ENCODE measurements around the gene KCNK10. TPM values are rescaled to one million over a fixed set of nuclear protein-coding genes. Genes with fewer than 3 reads are reported as not detected.

KCNK10 gene
- total and polyA plus RNA-seq, 4 experiments from 2014 or later, result not detected

DNA sequence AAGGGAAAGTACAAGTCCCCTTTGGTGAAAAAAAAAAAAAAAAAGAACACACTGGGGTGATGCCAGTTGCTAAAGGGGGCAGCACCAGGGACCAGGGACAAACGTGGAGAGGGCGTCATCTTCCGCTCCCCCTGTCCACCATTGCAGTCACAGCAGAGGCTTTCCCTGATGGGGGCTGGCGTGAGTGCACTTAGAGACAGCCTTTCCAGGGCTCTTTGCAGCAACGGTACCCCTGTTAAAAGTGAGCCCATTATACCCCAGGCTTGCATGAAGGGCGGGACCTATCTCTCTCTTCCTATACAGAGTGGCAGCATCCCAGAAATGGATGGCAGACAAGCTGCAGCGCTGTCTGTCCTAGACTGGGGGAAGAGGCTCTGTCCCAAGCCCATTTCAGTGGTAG is 155.0 kb downstream of the KCNK10 start:
- peaks cover 2 to 7% of the 10 kb centered on the region in 2 donors for H3K27me3 Mint-ChIP-seq
- peaks cover 0 to 18% (median 10%) of the 10 kb centered on the region in 4 donors for H3K4me1 Mint-ChIP-seq
- Histone ChIP-seq H3K36me3 (ENCODE audit: insufficient read depth, low read length) (no peaks in the 10 kb centered on the region), H3K4me1 (ENCODE audit: insufficient read depth, low read length) (no peaks in the 10 kb centered on the region), H3K27me3 (ENCODE audit: insufficient read depth, low read length) (no peaks in the 10 kb centered on the region), H3K4me3 (ENCODE audit: low read length in 2 of 2) (no peak overlapping the region), H3K9me3 (ENCODE audit: control insufficient read depth in 1 of 2, low read length in 2 of 2) (no peaks in the 10 kb centered on the region), H3K27ac (ENCODE audit: low read depth, low read length) (no peak overlapping the region)
- ChIA-PET POLR2A (ENCODE audit: partially characterized antibody) (interaction anchor here (0.8 to 2.0 kb wide), 8 partner anchors 10 to 224 kb away, joined by 3 to 10 read pairs (median 5); partner anchors contain the start of genes GALC and GPR65), CTCF (ENCODE audit: partially characterized antibody) (interaction anchor here (0.9 to 4.2 kb wide), 32 partner anchors 8 to 389 kb away, joined by 3 to 152 read pairs (median 5); partner anchors contain the start of genes GALC and GPR65)
- no peak for DNase-seq
- H3K4me3 Mint-ChIP-seq, result no peak overlapping the region
- no peak overlapping the region for H3K27ac Mint-ChIP-seq
- intact Hi-C loops (cut with micrococcal nuclease), result loop anchor here (1.0 kb wide), 4 partner anchors 155 to 280 kb away; partner anchors contain the start of gene GALC
- peaks cover 0 to 7% (median 0%) of the 10 kb centered on the region in 8 donors for H3K9me3 Mint-ChIP-seq
- no peaks in the 10 kb centered on the region for H3K36me3 Mint-ChIP-seq

DNA sequence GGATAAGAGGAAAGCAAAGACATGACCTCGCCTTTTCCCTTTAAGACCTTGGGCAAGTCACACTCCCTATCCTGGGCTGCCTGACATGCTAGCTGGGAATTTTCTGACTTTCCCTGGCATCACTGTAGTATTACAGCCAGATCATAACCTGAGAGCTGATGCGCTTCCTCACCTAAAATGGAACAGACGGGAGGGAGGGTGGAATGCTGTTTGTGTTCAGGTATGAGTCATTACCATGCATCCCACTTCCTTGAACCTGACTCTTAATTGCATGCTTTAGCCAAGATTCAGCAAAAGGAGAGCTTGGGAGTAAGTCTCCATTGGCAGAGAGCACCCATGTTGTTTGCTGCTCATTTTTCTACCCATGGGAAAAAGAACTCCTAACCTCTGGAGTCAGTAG is 156.5 kb downstream of the KCNK10 start:
- no peaks in the 10 kb centered on the region for H3K9me3 ChIP-seq (ENCODE audit: control insufficient read depth in 1 of 2, low read length in 2 of 2)
- no peak overlapping the region for H3K27ac ChIP-seq (ENCODE audit: low read depth, low read length)
- no peak overlapping the region for H3K4me3 ChIP-seq (ENCODE audit: low read length in 2 of 2)
- ChIA-PET CTCF (ENCODE audit: partially characterized antibody) (interaction anchor here (0.8 to 2.6 kb wide), 4 partner anchors 152 to 221 kb away, joined by 3 to 17 read pairs (median 4); no protein-coding TSS in a partner anchor), POLR2A (ENCODE audit: partially characterized antibody) (no interaction called here)
- no peaks in the 10 kb centered on the region for H3K36me3 ChIP-seq (ENCODE audit: insufficient read depth, low read length)
- Mint-ChIP-seq H3K36me3 (no peaks in the 10 kb centered on the region), H3K4me1 (peaks cover 0 to 18% (median 10%) of the 10 kb centered on the region in 4 donors), H3K27ac (peak overlapping the region in 1 of 7 donors; percentile 3), H3K27me3 (peaks cover 4 to 7% of the 10 kb centered on the region in 2 donors), H3K4me3 (no peak overlapping the region), H3K9me3 (peaks cover 0 to 7% (median 0%) of the 10 kb centered on the region in 8 donors)
- H3K4me1 ChIP-seq (ENCODE audit: insufficient read depth, low read length), result no peaks in the 10 kb centered on the region
- no peak for DNase-seq
- no peaks in the 10 kb centered on the region for H3K27me3 ChIP-seq (ENCODE audit: insufficient read depth, low read length)
- intact Hi-C loops (cut with micrococcal nuclease), result no loop called here

DNA sequence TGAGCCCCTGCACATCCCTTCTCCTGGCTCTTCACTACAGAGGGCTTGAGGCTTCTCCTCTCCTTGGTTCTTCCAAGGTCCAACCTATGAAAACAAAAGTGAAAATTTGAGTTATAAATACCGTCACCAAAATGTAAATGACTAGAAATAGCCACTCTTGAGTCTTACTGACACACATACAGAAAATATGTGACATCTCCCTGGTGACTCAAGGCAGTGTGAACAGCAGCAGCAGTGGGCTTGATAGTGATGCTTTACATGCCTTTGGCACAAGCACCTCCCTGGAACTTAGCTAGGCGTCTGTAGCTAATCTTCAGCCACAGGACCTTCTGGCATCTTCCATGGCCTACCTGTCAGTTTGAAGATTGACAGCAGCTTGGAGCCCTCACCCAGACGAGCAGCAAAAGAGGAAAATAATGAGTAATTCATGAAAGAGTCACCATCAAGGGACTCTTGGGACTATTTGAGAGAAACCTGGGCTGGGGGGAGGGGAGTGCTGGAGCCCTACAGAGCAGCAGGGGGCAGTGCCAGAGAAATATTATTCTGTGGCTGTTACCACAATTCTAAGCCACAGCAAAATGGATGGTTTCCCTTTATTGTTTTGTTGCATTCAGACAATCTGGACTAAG is 158.0 kb downstream of the KCNK10 start:
- Mint-ChIP-seq H3K36me3 (no peaks in the 10 kb centered on the region), H3K27me3 (peaks cover 4 to 11% of the 10 kb centered on the region in 2 donors), H3K4me3 (no peak overlapping the region), H3K27ac (peak overlapping the region in 1 of 7 donors; percentile 26), H3K9me3 (peaks cover 0 to 4% (median 0%) of the 10 kb centered on the region in 8 donors), H3K4me1 (peaks cover 0 to 18% (median 10%) of the 10 kb centered on the region in 4 donors)
- DNase-seq, result no peak
- Histone ChIP-seq H3K36me3 (ENCODE audit: insufficient read depth, low read length) (no peaks in the 10 kb centered on the region), H3K27ac (ENCODE audit: low read depth, low read length) (no peak overlapping the region), H3K4me3 (ENCODE audit: low read length in 2 of 2) (no peak overlapping the region), H3K27me3 (ENCODE audit: insufficient read depth, low read length) (no peaks in the 10 kb centered on the region), H3K4me1 (ENCODE audit: insufficient read depth, low read length) (no peaks in the 10 kb centered on the region), H3K9me3 (ENCODE audit: control insufficient read depth in 1 of 2, low read length in 2 of 2) (no peaks in the 10 kb centered on the region)
- CTCF ChIA-PET (ENCODE audit: partially characterized antibody), result interaction anchor here (2.6 kb wide), 1 partner anchor 220 kb away, joined by 17 read pairs; no protein-coding TSS in a partner anchor
- intact Hi-C loops (cut with micrococcal nuclease), result no loop called here
- POLR2A ChIA-PET (ENCODE audit: partially characterized antibody), result no interaction called here

DNA sequence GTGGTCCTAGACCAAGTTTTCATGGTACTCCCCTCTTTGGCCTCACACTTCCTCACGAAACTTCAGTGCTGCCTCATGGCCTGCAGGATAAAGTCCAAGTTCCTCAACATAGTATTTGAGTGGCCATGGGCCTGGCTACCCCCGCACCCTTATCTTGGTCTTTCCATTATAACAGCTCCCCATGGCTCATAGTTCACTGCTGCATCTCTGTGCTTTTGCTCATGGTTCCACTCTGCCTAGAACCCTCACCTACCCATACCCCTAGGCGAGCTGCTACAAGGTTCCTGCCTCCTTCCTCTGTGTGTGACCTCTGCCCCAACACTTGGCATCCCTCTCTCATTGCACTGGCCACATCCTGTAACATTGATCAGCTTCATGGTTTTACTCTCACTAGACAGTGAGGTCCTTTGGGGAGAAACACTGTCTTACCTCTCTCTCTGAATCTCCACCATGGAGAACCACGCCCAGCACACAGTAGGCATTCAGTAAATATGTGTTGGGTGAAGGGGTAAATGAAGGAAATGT is 159.3 kb downstream of the KCNK10 start:
- Histone ChIP-seq H3K4me1 (ENCODE audit: insufficient read depth, low read length) (no peaks in the 10 kb centered on the region), H3K27me3 (ENCODE audit: insufficient read depth, low read length) (no peaks in the 10 kb centered on the region), H3K36me3 (ENCODE audit: insufficient read depth, low read length) (no peaks in the 10 kb centered on the region), H3K27ac (ENCODE audit: low read depth, low read length) (no peak overlapping the region), H3K9me3 (ENCODE audit: control insufficient read depth in 1 of 2, low read length in 2 of 2) (no peaks in the 10 kb centered on the region), H3K4me3 (ENCODE audit: low read length in 2 of 2) (no peak overlapping the region)
- Mint-ChIP-seq H3K36me3 (no peaks in the 10 kb centered on the region), H3K4me1 (peaks cover 0 to 17% (median 9%) of the 10 kb centered on the region in 4 donors), H3K4me3 (no peak overlapping the region), H3K27ac (peak overlapping the region in 3 of 7 donors; percentile 7 to 74 (median 70)), H3K27me3 (peaks cover 2 to 5% of the 10 kb centered on the region in 2 donors), H3K9me3 (peaks cover 0 to 2% (median 0%) of the 10 kb centered on the region in 8 donors)
- no peak for DNase-seq
- CTCF ChIA-PET (ENCODE audit: partially characterized antibody), result interaction anchor here (0.7 to 5.0 kb wide), 3 partner anchors 150 to 218 kb away, joined by 3 to 26 read pairs (median 4); no protein-coding TSS in a partner anchor
- intact Hi-C loops (cut with micrococcal nuclease), result no loop called here
- POLR2A ChIA-PET (ENCODE audit: partially characterized antibody), result no interaction called here

DNA sequence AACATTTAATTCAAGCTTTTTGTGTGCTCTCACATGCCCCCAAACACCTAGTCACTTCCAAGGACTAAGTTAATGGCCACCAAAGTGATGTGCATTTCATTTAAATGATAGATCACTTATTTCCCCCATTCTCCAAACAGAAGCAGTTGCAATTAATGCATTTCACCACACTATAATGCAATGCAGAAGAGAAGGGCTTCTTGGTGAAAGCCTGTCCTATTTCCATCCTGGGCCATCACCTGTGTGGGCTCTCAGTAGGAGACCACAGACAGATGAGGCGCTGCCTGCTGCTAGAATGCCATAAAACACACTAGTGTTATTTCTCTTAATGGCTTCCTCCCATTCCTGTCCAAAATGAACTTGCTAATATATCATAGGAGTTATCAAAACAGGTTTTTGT is 166.9 kb downstream of the KCNK10 start:
- H3K4me3 ChIP-seq (ENCODE audit: low read length in 2 of 2), result no peak overlapping the region
- no peaks in the 10 kb centered on the region for H3K4me1 ChIP-seq (ENCODE audit: insufficient read depth, low read length)
- no peak for DNase-seq
- no peaks in the 10 kb centered on the region for H3K36me3 Mint-ChIP-seq
- H3K27ac ChIP-seq (ENCODE audit: low read depth, low read length), result no peak overlapping the region
- ChIA-PET POLR2A (ENCODE audit: partially characterized antibody) (no interaction called here), CTCF (ENCODE audit: partially characterized antibody) (interaction anchor here (1.0 kb wide), 2 partner anchors 142 to 210 kb away, joined by 3 read pairs; no protein-coding TSS in a partner anchor)
- H3K27ac Mint-ChIP-seq, result no peak overlapping the region
- no peaks in the 10 kb centered on the region for H3K27me3 ChIP-seq (ENCODE audit: insufficient read depth, low read length)
- H3K4me3 Mint-ChIP-seq, result no peak overlapping the region
- no peaks in the 10 kb centered on the region for H3K4me1 Mint-ChIP-seq
- intact Hi-C loops (cut with micrococcal nuclease), result no loop called here
- peaks cover 0 to 4% of the 10 kb centered on the region in 2 donors for H3K27me3 Mint-ChIP-seq
- peaks cover 0 to 1% (median 0%) of the 10 kb centered on the region in 8 donors for H3K9me3 Mint-ChIP-seq
- no peaks in the 10 kb centered on the region for H3K36me3 ChIP-seq (ENCODE audit: insufficient read depth, low read length)
- H3K9me3 ChIP-seq (ENCODE audit: control insufficient read depth in 1 of 2, low read length in 2 of 2), result no peaks in the 10 kb centered on the region

DNA sequence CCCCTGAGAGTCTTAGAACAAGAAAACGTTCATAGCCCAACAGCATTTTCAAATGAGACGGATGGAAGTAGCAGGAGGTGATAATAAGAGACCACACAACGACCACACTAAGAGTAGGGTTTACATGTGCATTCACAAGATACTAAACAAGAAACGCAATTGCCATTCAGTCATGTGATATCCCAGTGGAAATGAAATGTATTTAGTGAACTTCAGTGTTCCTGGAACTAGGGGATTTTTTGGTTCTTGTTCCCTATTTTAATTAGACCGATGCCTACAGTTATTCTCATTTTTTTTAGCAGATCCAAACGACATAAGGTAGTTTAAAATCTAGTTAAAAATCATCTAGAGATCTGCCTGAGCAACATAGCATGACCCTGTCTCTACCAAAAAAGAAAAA is 168.1 kb downstream of the KCNK10 start:
- intact Hi-C loops (cut with micrococcal nuclease), result no loop called here
- H3K27ac ChIP-seq (ENCODE audit: low read depth, low read length), result no peak overlapping the region
- Mint-ChIP-seq H3K9me3 (peaks cover 0 to 1% (median 0%) of the 10 kb centered on the region in 8 donors), H3K4me1 (no peaks in the 10 kb centered on the region), H3K36me3 (no peaks in the 10 kb centered on the region), H3K4me3 (no peak overlapping the region), H3K27me3 (no peaks in the 10 kb centered on the region), H3K27ac (no peak overlapping the region)
- no peak overlapping the region for H3K4me3 ChIP-seq (ENCODE audit: low read length in 2 of 2)
- no peaks in the 10 kb centered on the region for H3K36me3 ChIP-seq (ENCODE audit: insufficient read depth, low read length)
- ChIA-PET CTCF (ENCODE audit: partially characterized antibody) (interaction anchor here (1.2 kb wide), 1 partner anchor 39 kb away, joined by 3 read pairs; no protein-coding TSS in a partner anchor), POLR2A (ENCODE audit: partially characterized antibody) (no interaction called here)
- H3K9me3 ChIP-seq (ENCODE audit: control insufficient read depth in 1 of 2, low read length in 2 of 2), result no peaks in the 10 kb centered on the region
- H3K27me3 ChIP-seq (ENCODE audit: insufficient read depth, low read length), result no peaks in the 10 kb centered on the region
- H3K4me1 ChIP-seq (ENCODE audit: insufficient read depth, low read length), result no peaks in the 10 kb centered on the region
- DNase-seq, result no peak

DNA sequence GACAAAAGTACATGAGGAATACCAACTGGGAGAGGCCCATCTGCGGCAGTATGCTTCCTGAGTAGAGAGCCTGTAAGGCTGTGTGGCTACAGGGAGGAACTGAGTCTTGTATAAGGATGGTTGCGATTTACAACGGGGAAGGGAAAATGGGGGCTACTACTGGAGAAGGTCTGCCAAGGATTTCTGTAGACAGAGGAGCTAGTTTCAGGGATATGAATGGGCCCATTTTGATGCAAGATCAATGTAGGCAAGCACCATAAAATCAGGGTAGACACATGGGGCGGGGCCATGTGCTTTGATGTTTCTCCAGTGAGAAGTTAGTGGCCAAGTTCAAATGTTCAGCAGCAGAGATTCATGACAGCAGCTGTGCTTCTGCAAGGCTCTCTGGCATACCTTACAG is 168.7 kb downstream of the KCNK10 start:
- intact Hi-C loops (cut with micrococcal nuclease), result no loop called here
- H3K36me3 ChIP-seq (ENCODE audit: insufficient read depth, low read length), result no peaks in the 10 kb centered on the region
- H3K9me3 ChIP-seq (ENCODE audit: control insufficient read depth in 1 of 2, low read length in 2 of 2), result no peaks in the 10 kb centered on the region
- no peak for DNase-seq
- H3K4me3 ChIP-seq (ENCODE audit: low read length in 2 of 2), result no peak overlapping the region
- Mint-ChIP-seq H3K27me3 (no peaks in the 10 kb centered on the region), H3K36me3 (no peaks in the 10 kb centered on the region), H3K4me3 (no peak overlapping the region), H3K9me3 (peaks cover 0 to 1% (median 0%) of the 10 kb centered on the region in 8 donors), H3K27ac (no peak overlapping the region), H3K4me1 (no peaks in the 10 kb centered on the region)
- no peaks in the 10 kb centered on the region for H3K27me3 ChIP-seq (ENCODE audit: insufficient read depth, low read length)
- POLR2A ChIA-PET (ENCODE audit: partially characterized antibody), result no interaction called here
- H3K4me1 ChIP-seq (ENCODE audit: insufficient read depth, low read length), result no peaks in the 10 kb centered on the region
- no peak overlapping the region for H3K27ac ChIP-seq (ENCODE audit: low read depth, low read length)
- CTCF ChIA-PET (ENCODE audit: partially characterized antibody), result interaction anchor here (1.2 kb wide), 1 partner anchor 39 kb away, joined by 3 read pairs; no protein-coding TSS in a partner anchor

Data from CD4-positive, alpha-beta memory T cell (primary cell).